Urothelium cell line (cell line): Measurements from ENCODE around the gene MOB2.
"Not testable (repeated sequence)": the region's sequence is repeated elsewhere in the genome, so short reads cannot be mapped to it uniquely, and the experiment has no call there.

Source experiments
- DNase-seq: peaks from one replicate; pipeline ENCODE4 v3.0.0; 2011; ENCODE audit warnings: low spot score, mixed read lengths
- FAIRE-seq: peaks from 2 replicates; lab custom pipeline; 2011; peaks lifted over from hg19 to GRCh38; lab: Jason Lieb, UNC

The MOB2 gene

GRCh38 chr11:1519028-1520010, 32.7 kb upstream of the MOB2 start:
- FAIRE-seq, result no peak
- no peak for DNase-seq

- FAIRE-seq (no peak), DNase-seq (no peak)
These were observed 31.7 kb upstream of the MOB2 start for GRCh38 chr11:1518301-1518700.

GRCh38 chr11:1517117-1518005, 30.8 kb upstream of the MOB2 start:
- DNase-seq (no peak), FAIRE-seq (no peak)

- FAIRE-seq (no peak), DNase-seq (no peak)
These were observed 29.9 kb upstream of the MOB2 start for GRCh38 chr11:1516273-1517067.

- DNase-seq (peak; percentile 53), FAIRE-seq (no peak)
These were observed 28.8 kb upstream of the MOB2 start for GRCh38 chr11:1515082-1516060.

GRCh38 chr11:1514336-1515061, 27.9 kb upstream of the MOB2 start:
- no peak for FAIRE-seq
- no peak for DNase-seq

- no peak for FAIRE-seq
- DNase-seq, result no peak
These were observed 27.0 kb upstream of the MOB2 start for GRCh38 chr11:1513326-1514296.

GRCh38 chr11:1512531-1513258, 26.1 kb upstream of the MOB2 start:
- not testable (repeated sequence) for DNase-seq

GRCh38 chr11:1511937-1512496, 25.4 kb upstream of the MOB2 start:
- no peak for FAIRE-seq
- DNase-seq, result no peak

More at GRCh38 chr11:1512531-1513258, 26.1 kb upstream of the MOB2 start:
- FAIRE-seq, result not testable (repeated sequence)

- FAIRE-seq (no peak), DNase-seq (no peak)
These were observed 24.3 kb upstream of the MOB2 start for GRCh38 chr11:1510928-1511327.

GRCh38 chr11:1510351-1510750, 23.8 kb upstream of the MOB2 start:
- not testable (repeated sequence) for DNase-seq, FAIRE-seq

GRCh38 chr11:1509626-1510255, 23.2 kb upstream of the MOB2 start:
- FAIRE-seq (no peak), DNase-seq (no peak)

GRCh38 chr11:1508986-1509385, 22.4 kb upstream of the MOB2 start:
- DNase-seq (no peak), FAIRE-seq (no peak)

- DNase-seq, result no peak
- no peak for FAIRE-seq
These were observed 21.9 kb upstream of the MOB2 start for GRCh38 chr11:1508491-1508891.

GRCh38 chr11:1507381-1508140, 21.0 kb upstream of the MOB2 start:
- FAIRE-seq (no peak), DNase-seq (no peak)
